Retinal pigment epithelial cell (primary cell): ENCODE measurements around the gene FBXW11.
"Not testable (repeated sequence)": the region's sequence is repeated elsewhere in the genome, so short reads cannot be mapped to it uniquely, and the experiment has no call there.

Source experiments
- DNase-seq: peaks from one replicate; pipeline ENCODE4 v3.0.0-alpha.2; 2010; ENCODE audit warnings: low read depth
- H3K4me3 ChIP-seq: 2 replicates; pipeline ENCODE4 v1.5.1; 2011; ENCODE audit warnings: mild to moderate bottlenecking, low read length, control low read depth, moderate library complexity
- TF ChIP-seq, protein P1 (sequence below): conservative IDR thresholded peaks from 2 replicates; pipeline ENCODE4 v1.5.1; 2011; ENCODE audit warnings: low read depth, low read length, control low read depth, inconsistent platforms

Gene FBXW11

DNA sequence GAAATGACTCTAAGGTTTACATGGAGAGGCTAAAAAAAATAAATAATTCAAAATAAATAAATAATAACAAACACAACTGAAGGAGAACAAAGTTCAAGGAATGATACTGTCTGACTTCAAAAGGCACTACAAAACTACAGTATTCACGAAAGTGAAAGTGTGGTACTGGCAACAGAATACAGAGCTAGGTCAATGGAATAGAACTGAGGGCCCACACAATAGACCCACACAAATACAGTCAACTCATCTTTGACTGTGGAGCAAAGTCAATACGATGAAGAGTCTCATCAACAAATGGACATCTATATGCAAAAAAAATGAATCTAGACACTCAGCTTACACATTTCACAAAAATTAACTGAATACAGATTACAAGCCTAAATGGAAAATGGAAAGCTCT, 75.3 kb downstream of the FBXW11 start:
- no peak for DNase-seq
- no peak overlapping the region for H3K4me3 ChIP-seq
- TF ChIP-seq, protein P1, sequence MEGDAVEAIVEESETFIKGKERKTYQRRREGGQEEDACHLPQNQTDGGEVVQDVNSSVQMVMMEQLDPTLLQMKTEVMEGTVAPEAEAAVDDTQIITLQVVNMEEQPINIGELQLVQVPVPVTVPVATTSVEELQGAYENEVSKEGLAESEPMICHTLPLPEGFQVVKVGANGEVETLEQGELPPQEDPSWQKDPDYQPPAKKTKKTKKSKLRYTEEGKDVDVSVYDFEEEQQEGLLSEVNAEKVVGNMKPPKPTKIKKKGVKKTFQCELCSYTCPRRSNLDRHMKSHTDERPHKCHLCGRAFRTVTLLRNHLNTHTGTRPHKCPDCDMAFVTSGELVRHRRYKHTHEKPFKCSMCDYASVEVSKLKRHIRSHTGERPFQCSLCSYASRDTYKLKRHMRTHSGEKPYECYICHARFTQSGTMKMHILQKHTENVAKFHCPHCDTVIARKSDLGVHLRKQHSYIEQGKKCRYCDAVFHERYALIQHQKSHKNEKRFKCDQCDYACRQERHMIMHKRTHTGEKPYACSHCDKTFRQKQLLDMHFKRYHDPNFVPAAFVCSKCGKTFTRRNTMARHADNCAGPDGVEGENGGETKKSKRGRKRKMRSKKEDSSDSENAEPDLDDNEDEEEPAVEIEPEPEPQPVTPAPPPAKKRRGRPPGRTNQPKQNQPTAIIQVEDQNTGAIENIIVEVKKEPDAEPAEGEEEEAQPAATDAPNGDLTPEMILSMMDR: no peak

DNA sequence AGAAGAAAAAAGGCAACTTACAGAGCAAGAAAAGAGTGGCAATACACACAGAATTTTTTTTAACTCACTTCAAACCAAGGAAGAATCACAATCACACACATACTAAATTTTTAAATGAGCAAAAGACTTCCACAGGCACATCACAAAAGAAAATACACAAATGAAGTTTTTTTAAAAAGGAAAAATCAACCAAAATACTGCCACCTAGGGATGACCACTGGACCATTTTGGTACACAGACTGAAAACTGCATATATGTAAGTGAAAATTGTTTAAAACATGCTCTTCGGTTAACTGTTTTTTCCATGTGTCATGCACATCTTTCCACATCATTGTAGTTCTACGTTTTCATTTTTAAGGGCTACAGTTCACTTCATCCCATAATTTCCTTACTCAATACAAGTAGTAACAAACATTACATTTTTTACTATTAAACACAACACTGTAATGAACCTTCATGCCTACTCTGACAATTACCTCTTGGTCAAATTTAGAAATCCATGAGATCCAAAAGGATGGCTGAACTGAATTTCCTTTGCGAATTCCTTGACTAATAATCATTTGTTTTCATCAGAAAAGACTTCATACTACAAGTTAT, 79.0 kb downstream of the FBXW11 start:
- TF ChIP-seq, protein P1: peak; percentile 53
- no peak for DNase-seq
- H3K4me3 ChIP-seq: no peak overlapping the region

DNA sequence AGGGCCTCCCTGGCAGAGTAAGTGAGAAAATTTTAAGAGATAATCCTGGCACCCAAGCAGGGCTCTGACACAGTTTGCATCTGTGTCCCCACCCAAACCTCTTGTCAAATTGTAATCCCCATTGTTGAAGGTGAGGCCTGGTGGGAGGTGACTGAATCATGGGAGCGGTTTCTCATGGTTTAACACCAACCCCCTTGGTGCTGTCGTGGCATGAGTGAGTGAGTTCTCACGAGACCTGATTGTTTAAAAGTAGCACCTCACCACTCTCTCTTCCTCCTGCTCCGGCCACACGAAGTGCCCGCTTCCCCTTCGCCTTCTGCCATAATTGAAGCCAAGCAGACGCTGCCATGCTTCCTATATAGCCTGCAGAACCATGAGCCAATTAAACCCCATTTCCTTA, 80.1 kb downstream of the FBXW11 start:
- TF ChIP-seq, protein P1: no peak
- no peak for DNase-seq
- no peak overlapping the region for H3K4me3 ChIP-seq

DNA sequence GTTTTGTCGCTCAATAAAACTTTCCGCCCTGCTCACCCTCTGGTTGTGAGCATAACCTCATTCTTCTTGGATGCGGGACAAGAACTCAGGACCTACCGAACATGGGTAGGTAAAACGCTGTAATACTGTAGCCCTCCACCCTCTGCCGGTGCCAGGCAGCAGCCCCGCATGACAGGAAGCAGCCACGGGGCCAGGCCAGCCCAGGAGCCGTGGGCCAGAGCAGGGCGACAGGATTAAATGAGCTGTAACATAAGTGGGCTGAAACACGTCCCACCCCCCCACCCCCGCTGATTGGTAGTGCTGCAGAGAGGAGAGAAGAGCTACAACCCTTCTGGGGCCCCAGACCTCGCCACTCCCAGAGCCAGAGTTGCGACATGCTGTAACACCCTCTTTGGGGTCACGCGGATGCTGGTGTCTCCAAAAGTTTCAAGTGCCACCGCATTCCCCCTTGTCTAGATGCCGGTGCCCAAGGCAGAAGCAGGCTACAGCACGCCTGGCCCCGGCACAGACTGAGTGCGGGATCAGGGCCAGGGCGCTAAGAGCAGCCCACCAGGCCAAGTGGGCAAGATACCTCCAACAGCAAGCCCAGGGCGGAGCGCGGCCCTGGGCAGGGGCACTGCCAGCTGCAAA, 81.8 kb downstream of the FBXW11 start:
- no peak overlapping the region for H3K4me3 ChIP-seq
- no peak for DNase-seq
- TF ChIP-seq, protein P1: no peak

DNA sequence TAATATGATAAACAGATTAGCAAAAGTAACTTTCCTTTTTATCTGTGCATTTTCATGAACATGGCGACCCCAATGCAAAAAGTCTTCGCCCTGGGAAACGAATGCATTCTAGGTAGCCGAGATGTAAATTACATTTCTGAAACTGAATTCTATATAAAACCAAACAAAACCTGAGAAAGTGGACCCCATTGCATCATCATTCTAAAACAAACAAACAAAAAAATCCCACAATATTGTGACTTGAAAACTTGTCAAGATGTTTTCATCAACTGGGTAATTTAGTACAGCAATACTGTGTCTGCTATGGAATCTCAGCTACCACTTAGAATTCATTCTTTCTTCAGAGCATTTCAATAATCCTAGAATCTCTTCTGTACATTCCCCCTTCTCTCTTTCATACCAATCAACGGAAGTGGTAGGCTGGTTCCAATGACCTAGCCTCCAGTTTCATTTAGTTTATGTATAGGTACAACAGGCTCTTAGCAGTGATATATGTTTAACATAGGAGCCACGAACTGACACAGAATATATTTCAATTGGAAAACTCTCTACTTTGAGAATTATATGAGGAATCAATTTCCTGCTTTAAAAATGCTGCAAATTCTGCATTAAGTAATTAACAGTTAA, 85.6 kb downstream of the FBXW11 start:
- no peak for DNase-seq
- no peak overlapping the region for H3K4me3 ChIP-seq
- TF ChIP-seq, protein P1: no peak

DNA sequence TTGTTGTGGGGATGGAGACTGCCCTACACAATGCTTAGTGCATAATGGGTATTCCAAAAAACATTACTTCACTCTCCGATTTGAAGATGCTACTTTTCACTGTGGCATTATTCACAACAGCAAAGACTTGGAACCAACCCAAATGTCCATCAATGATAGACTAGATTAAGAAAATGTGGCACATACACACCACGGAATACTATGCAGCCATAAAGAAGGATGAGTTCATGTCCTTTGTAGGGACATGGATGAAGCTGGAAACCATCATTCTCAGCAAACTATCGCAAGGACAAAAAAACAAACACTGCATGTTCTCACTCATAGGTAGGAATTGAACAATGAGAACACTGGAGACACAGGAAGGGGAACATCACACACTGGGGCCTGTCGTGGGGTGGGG, 90.7 kb downstream of the FBXW11 start:
- not testable (repeated sequence) for DNase-seq, H3K4me3 ChIP-seq

DNA sequence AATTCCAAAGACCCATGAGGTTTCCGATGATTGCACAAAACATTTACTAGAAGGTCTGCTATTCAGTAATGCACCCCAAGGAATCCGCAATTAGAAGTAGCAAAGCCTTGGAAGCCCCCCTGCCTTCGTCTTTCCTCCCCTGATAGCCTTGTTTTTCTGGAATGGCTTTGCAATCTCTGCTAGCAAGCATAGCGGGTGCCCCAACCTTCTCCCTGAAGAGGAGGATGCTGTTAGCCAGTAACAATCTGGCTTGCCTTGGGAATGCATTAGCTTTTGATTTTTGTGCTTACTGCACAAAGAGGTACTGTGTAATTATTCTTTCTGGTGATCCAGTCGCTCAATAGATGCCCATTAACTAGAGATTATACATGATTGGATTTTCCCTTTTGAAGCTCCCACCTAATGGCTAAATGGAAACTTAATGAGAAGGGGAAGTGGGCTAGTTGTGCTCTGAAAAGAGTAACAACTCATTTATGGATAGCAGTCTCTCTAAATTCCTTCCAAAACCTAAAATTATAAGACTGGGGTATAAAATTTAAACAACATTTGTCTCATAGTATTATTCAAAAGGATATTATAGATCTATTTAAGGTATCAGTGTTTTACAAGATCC, 91.6 kb downstream of the FBXW11 start:
- TF ChIP-seq, protein P1: no peak
- DNase-seq: no peak
- H3K4me3 ChIP-seq: no peak overlapping the region
